Measurements from ENCODE around the gene RABL2B.
"Not testable (repeated sequence)": the region's sequence is repeated elsewhere in the genome, so short reads cannot be mapped to it uniquely, and the experiment has no call there.

RABL2B gene

GRCh38 chr22:50749302-50750074, 33.9 kb downstream of the RABL2B start:
- H3K9ac ChIP-seq (ENCODE audit: low read depth, low read length); H3K9me3 ChIP-seq (ENCODE audit: control insufficient read depth, insufficient read depth, low read length); H3K36me3 ChIP-seq (ENCODE audit: insufficient read depth, low read length); H3K4me1 ChIP-seq (ENCODE audit: insufficient read depth, low read length): not testable (repeated sequence)

GRCh38 chr22:50748630-50749029, 34.8 kb downstream of the RABL2B start:
- H3K36me3 ChIP-seq (ENCODE audit: insufficient read depth, low read length); H3K4me1 ChIP-seq (ENCODE audit: insufficient read depth, low read length); H3K9ac ChIP-seq (ENCODE audit: low read depth, low read length); H3K9me3 ChIP-seq (ENCODE audit: control insufficient read depth, insufficient read depth, low read length): not testable (repeated sequence)

GRCh38 chr22:50747521-50747920, 35.9 kb downstream of the RABL2B start:
- H3K4me1 ChIP-seq (ENCODE audit: insufficient read depth, low read length); H3K36me3 ChIP-seq (ENCODE audit: insufficient read depth, low read length): not testable (repeated sequence)

GRCh38 chr22:50744424-50744823, 39.0 kb downstream of the RABL2B start:
- H3K9ac ChIP-seq (ENCODE audit: low read depth, low read length); H3K9me3 ChIP-seq (ENCODE audit: control insufficient read depth, insufficient read depth, low read length); H3K4me1 ChIP-seq (ENCODE audit: insufficient read depth, low read length); H3K36me3 ChIP-seq (ENCODE audit: insufficient read depth, low read length): not testable (repeated sequence)

More at GRCh38 chr22:50747521-50747920, 35.9 kb downstream of the RABL2B start:
- not testable (repeated sequence) for H3K9me3 ChIP-seq (ENCODE audit: control insufficient read depth, insufficient read depth, low read length); H3K9ac ChIP-seq (ENCODE audit: low read depth, low read length)

GRCh38 chr22:50740714-50741113, 42.7 kb downstream of the RABL2B start:
- H3K4me1 ChIP-seq (ENCODE audit: insufficient read depth, low read length); H3K9me3 ChIP-seq (ENCODE audit: control insufficient read depth, insufficient read depth, low read length); H3K9ac ChIP-seq (ENCODE audit: low read depth, low read length); H3K36me3 ChIP-seq (ENCODE audit: insufficient read depth, low read length): not testable (repeated sequence)

GRCh38 chr22:50739894-50740293, 43.5 kb downstream of the RABL2B start:
- H3K9ac ChIP-seq (ENCODE audit: low read depth, low read length), result no peak overlapping the region
- H3K4me1 ChIP-seq (ENCODE audit: insufficient read depth, low read length), result no peaks in the 10 kb centered on the region
- H3K9me3 ChIP-seq (ENCODE audit: control insufficient read depth, insufficient read depth, low read length), result no peaks in the 10 kb centered on the region
- no peaks in the 10 kb centered on the region for H3K36me3 ChIP-seq (ENCODE audit: insufficient read depth, low read length)

GRCh38 chr22:50739279-50739691, 44.2 kb downstream of the RABL2B start:
- Histone ChIP-seq H3K4me1 (ENCODE audit: insufficient read depth, low read length) (no peaks in the 10 kb centered on the region), H3K9me3 (ENCODE audit: control insufficient read depth, insufficient read depth, low read length) (no peaks in the 10 kb centered on the region), H3K9ac (ENCODE audit: low read depth, low read length) (no peak overlapping the region), H3K36me3 (ENCODE audit: insufficient read depth, low read length) (no peaks in the 10 kb centered on the region)

GRCh38 chr22:50738649-50739227, 44.7 kb downstream of the RABL2B start:
- Histone ChIP-seq H3K9ac (ENCODE audit: low read depth, low read length) (no peak overlapping the region), H3K9me3 (ENCODE audit: control insufficient read depth, insufficient read depth, low read length) (no peaks in the 10 kb centered on the region), H3K4me1 (ENCODE audit: insufficient read depth, low read length) (no peaks in the 10 kb centered on the region), H3K36me3 (ENCODE audit: insufficient read depth, low read length) (no peaks in the 10 kb centered on the region)

GRCh38 chr22:50737728-50738648, 45.4 kb downstream of the RABL2B start, which contains the start of gene ACR:
ACR (plus strand) TSS chr22:50738204; CDS start chr22:50738236, 32 bp downstream.
- Histone ChIP-seq H3K9ac (ENCODE audit: low read depth, low read length) (no peak within 1 kb of the TSS), H3K4me1 (ENCODE audit: insufficient read depth, low read length) (no peaks in the 10 kb centered on the region), H3K9me3 (ENCODE audit: control insufficient read depth, insufficient read depth, low read length) (no peaks in the 10 kb centered on the region), H3K36me3 (ENCODE audit: insufficient read depth, low read length) (no peaks in the 10 kb centered on the region)

GRCh38 chr22:50735739-50736030, 47.8 kb downstream of the RABL2B start:
- H3K9me3 ChIP-seq (ENCODE audit: control insufficient read depth, insufficient read depth, low read length), result no peaks in the 10 kb centered on the region
- no peaks in the 10 kb centered on the region for H3K36me3 ChIP-seq (ENCODE audit: insufficient read depth, low read length)

GRCh38 chr22:50734986-50735738, 48.3 kb downstream of the RABL2B start:
- Histone ChIP-seq H3K9ac (ENCODE audit: low read depth, low read length) (no peak overlapping the region), H3K9me3 (ENCODE audit: control insufficient read depth, insufficient read depth, low read length) (no peaks in the 10 kb centered on the region), H3K4me1 (ENCODE audit: insufficient read depth, low read length) (no peaks in the 10 kb centered on the region; the same call in 1 of the 2 replicates), H3K36me3 (ENCODE audit: insufficient read depth, low read length) (no peaks in the 10 kb centered on the region)

More at GRCh38 chr22:50735739-50736030, 47.8 kb downstream of the RABL2B start:
- Histone ChIP-seq H3K9ac (ENCODE audit: low read depth, low read length) (no peak overlapping the region), H3K4me1 (ENCODE audit: insufficient read depth, low read length) (no peaks in the 10 kb centered on the region; the same call in 1 of the 2 replicates)

GRCh38 chr22:50734343-50734771, 49.1 kb downstream of the RABL2B start:
- Histone ChIP-seq H3K9me3 (ENCODE audit: control insufficient read depth, insufficient read depth, low read length) (no peaks in the 10 kb centered on the region), H3K36me3 (ENCODE audit: insufficient read depth, low read length) (no peaks in the 10 kb centered on the region), H3K9ac (ENCODE audit: low read depth, low read length) (no peak overlapping the region), H3K4me1 (ENCODE audit: insufficient read depth, low read length) (no peaks in the 10 kb centered on the region; the same call in 1 of the 2 replicates)

- Histone ChIP-seq H3K9ac (ENCODE audit: low read depth, low read length) (no peak overlapping the region), H3K9me3 (ENCODE audit: control insufficient read depth, insufficient read depth, low read length) (no peaks in the 10 kb centered on the region), H3K4me1 (ENCODE audit: insufficient read depth, low read length) (no peaks in the 10 kb centered on the region; the same call in 1 of the 2 replicates), H3K36me3 (ENCODE audit: insufficient read depth, low read length) (no peaks in the 10 kb centered on the region)
Observed at GRCh38 chr22:50733521-50734342, 49.7 kb downstream of the RABL2B start.
